ENCODE measurements around the gene IL26. TPM values are rescaled to one million over a fixed set of nuclear protein-coding genes. Genes with fewer than 3 reads are reported as not detected.
A peak's percentile ranks its signal among the peaks of the same experiment; 100 is the strongest.
"Not testable (repeated sequence)": the region's sequence is repeated elsewhere in the genome, so short reads cannot be mapped to it uniquely, and the experiment has no call there.

IL26 gene
- polyA plus RNA-seq, 4 donors = 0.12 TPM; not detected in 3

- WGBS, 3 donors = 2 to 4% (median 3%) methylated on average over 12 of the region's 12 CpGs
- Histone ChIP-seq H3K27ac (ENCODE audit: low read depth in 1 of 3, low read length in 2 of 3) (no peak overlapping the region), H3K4me1 (ENCODE audit: control insufficient read depth in 3 of 3, insufficient read depth in 2 of 3, low read depth in 1 of 3, low read length in 2 of 3) (no peaks in the 10 kb centered on the region), H3K36me3 (ENCODE audit: control insufficient read depth in 3 of 3, insufficient read depth in 2 of 3, low read depth in 1 of 3, low read length in 3 of 3) (no peaks in the 10 kb centered on the region), H3K27me3 (ENCODE audit: control insufficient read depth in 3 of 3, insufficient read depth in 3 of 3, low read length in 3 of 3) (no peaks in the 10 kb centered on the region), H3K9me3 (ENCODE audit: control insufficient read depth in 2 of 2, insufficient read depth in 1 of 2, low read depth in 1 of 2, low read length in 1 of 2) (no peaks in the 10 kb centered on the region), H3K4me3 (ENCODE audit: low read depth in 1 of 3, low read length in 3 of 3) (no peak overlapping the region)
- DNase-seq (peak; percentile 79 to 85), FAIRE-seq (no peak)
Measured at GRCh38 chr12:68223067-68223747, 2.4 kb downstream of the IL26 start.

- DNase-seq (no peak), FAIRE-seq (no peak)
- Histone ChIP-seq H3K4me1 (ENCODE audit: control insufficient read depth in 3 of 3, insufficient read depth in 2 of 3, low read depth in 1 of 3, low read length in 2 of 3) (no peaks in the 10 kb centered on the region), H3K27me3 (ENCODE audit: control insufficient read depth in 3 of 3, insufficient read depth in 3 of 3, low read length in 3 of 3) (no peaks in the 10 kb centered on the region), H3K4me3 (ENCODE audit: low read depth in 1 of 3, low read length in 3 of 3) (peak overlapping the region in 1 of 3 donors; percentile 5), H3K27ac (ENCODE audit: low read depth in 1 of 3, low read length in 2 of 3) (no peak overlapping the region), H3K36me3 (ENCODE audit: control insufficient read depth in 3 of 3, insufficient read depth in 2 of 3, low read depth in 1 of 3, low read length in 3 of 3) (no peaks in the 10 kb centered on the region), H3K9me3 (ENCODE audit: control insufficient read depth in 2 of 2, insufficient read depth in 1 of 2, low read depth in 1 of 2, low read length in 1 of 2) (no peaks in the 10 kb centered on the region)
- WGBS, 3 donors = 50 to 69% (median 66%) methylated on average over 6 of the region's 6 CpGs
Measured at GRCh38 chr12:68222326-68222725, 3.3 kb downstream of the IL26 start.

- H3K27ac ChIP-seq (ENCODE audit: low read depth in 1 of 3, low read length in 2 of 3) = no peak overlapping the region
- no peaks in the 10 kb centered on the region for H3K36me3 ChIP-seq (ENCODE audit: control insufficient read depth in 3 of 3, insufficient read depth in 2 of 3, low read depth in 1 of 3, low read length in 3 of 3)
- no peaks in the 10 kb centered on the region for H3K27me3 ChIP-seq (ENCODE audit: control insufficient read depth in 3 of 3, insufficient read depth in 3 of 3, low read length in 3 of 3)
- FAIRE-seq (no peak), DNase-seq (no peak)
- no peaks in the 10 kb centered on the region for H3K9me3 ChIP-seq (ENCODE audit: control insufficient read depth in 2 of 2, insufficient read depth in 1 of 2, low read depth in 1 of 2, low read length in 1 of 2)
- H3K4me1 ChIP-seq (ENCODE audit: control insufficient read depth in 3 of 3, insufficient read depth in 2 of 3, low read depth in 1 of 3, low read length in 2 of 3) = no peaks in the 10 kb centered on the region
- H3K4me3 ChIP-seq (ENCODE audit: low read depth in 1 of 3, low read length in 3 of 3) = no peak overlapping the region
- 67 to 79% (median 68%) methylated on average over 1 of the region's 1 CpG for WGBS, 3 donors
Measured at GRCh38 chr12:68221497-68221896, 4.1 kb downstream of the IL26 start.

- H3K4me3 ChIP-seq (ENCODE audit: low read depth in 1 of 3, low read length in 3 of 3) = no peak overlapping the region
- no peak for FAIRE-seq
- H3K27ac ChIP-seq (ENCODE audit: low read depth in 1 of 3, low read length in 2 of 3) = no peak overlapping the region
- no peaks in the 10 kb centered on the region for H3K27me3 ChIP-seq (ENCODE audit: control insufficient read depth in 3 of 3, insufficient read depth in 3 of 3, low read length in 3 of 3)
- no peaks in the 10 kb centered on the region for H3K9me3 ChIP-seq (ENCODE audit: control insufficient read depth in 2 of 2, insufficient read depth in 1 of 2, low read depth in 1 of 2, low read length in 1 of 2)
- WGBS, 3 donors = 83 to 89% (median 85%) methylated on average over 2 of the region's 2 CpGs
- no peaks in the 10 kb centered on the region for H3K36me3 ChIP-seq (ENCODE audit: control insufficient read depth in 3 of 3, insufficient read depth in 2 of 3, low read depth in 1 of 3, low read length in 3 of 3)
- no peaks in the 10 kb centered on the region for H3K4me1 ChIP-seq (ENCODE audit: control insufficient read depth in 3 of 3, insufficient read depth in 2 of 3, low read depth in 1 of 3, low read length in 2 of 3)
- no peak for DNase-seq
Measured at GRCh38 chr12:68210875-68211274, 14.7 kb downstream of the IL26 start.

- not testable (repeated sequence) for H3K27ac ChIP-seq (ENCODE audit: low read depth in 1 of 3, low read length in 2 of 3); H3K9me3 ChIP-seq (ENCODE audit: control insufficient read depth in 2 of 2, insufficient read depth in 1 of 2, low read depth in 1 of 2, low read length in 1 of 2); H3K27me3 ChIP-seq (ENCODE audit: control insufficient read depth in 3 of 3, insufficient read depth in 3 of 3, low read length in 3 of 3); FAIRE-seq; H3K4me1 ChIP-seq (ENCODE audit: control insufficient read depth in 3 of 3, insufficient read depth in 2 of 3, low read depth in 1 of 3, low read length in 2 of 3); H3K36me3 ChIP-seq (ENCODE audit: control insufficient read depth in 3 of 3, insufficient read depth in 2 of 3, low read depth in 1 of 3, low read length in 3 of 3); H3K4me3 ChIP-seq (ENCODE audit: low read depth in 1 of 3, low read length in 3 of 3); DNase-seq
- 50 to 58% (median 56%) methylated on average over 12 of the region's 12 CpGs for WGBS, 3 donors
Measured at GRCh38 chr12:68209048-68209728, 16.4 kb downstream of the IL26 start.

- Histone ChIP-seq H3K4me3 (ENCODE audit: low read depth in 1 of 3, low read length in 3 of 3) (no peak overlapping the region), H3K9me3 (ENCODE audit: control insufficient read depth in 2 of 2, insufficient read depth in 1 of 2, low read depth in 1 of 2, low read length in 1 of 2) (no peaks in the 10 kb centered on the region), H3K36me3 (ENCODE audit: control insufficient read depth in 3 of 3, insufficient read depth in 2 of 3, low read depth in 1 of 3, low read length in 3 of 3) (no peaks in the 10 kb centered on the region), H3K4me1 (ENCODE audit: control insufficient read depth in 3 of 3, insufficient read depth in 2 of 3, low read depth in 1 of 3, low read length in 2 of 3) (no peaks in the 10 kb centered on the region), H3K27ac (ENCODE audit: low read depth in 1 of 3, low read length in 2 of 3) (no peak overlapping the region), H3K27me3 (ENCODE audit: control insufficient read depth in 3 of 3, insufficient read depth in 3 of 3, low read length in 3 of 3) (no peaks in the 10 kb centered on the region)
- DNase-seq = no peak
- no peak for FAIRE-seq
Measured at GRCh38 chr12:68207276-68207675, 18.3 kb downstream of the IL26 start.

GRCh38 chr12:68206446-68206845, 19.2 kb downstream of the IL26 start:
- Histone ChIP-seq H3K4me1 (ENCODE audit: control insufficient read depth in 3 of 3, insufficient read depth in 2 of 3, low read depth in 1 of 3, low read length in 2 of 3) (no peaks in the 10 kb centered on the region), H3K36me3 (ENCODE audit: control insufficient read depth in 3 of 3, insufficient read depth in 2 of 3, low read depth in 1 of 3, low read length in 3 of 3) (no peaks in the 10 kb centered on the region), H3K27me3 (ENCODE audit: control insufficient read depth in 3 of 3, insufficient read depth in 3 of 3, low read length in 3 of 3) (no peaks in the 10 kb centered on the region), H3K27ac (ENCODE audit: low read depth in 1 of 3, low read length in 2 of 3) (no peak overlapping the region), H3K9me3 (ENCODE audit: control insufficient read depth in 2 of 2, insufficient read depth in 1 of 2, low read depth in 1 of 2, low read length in 1 of 2) (no peaks in the 10 kb centered on the region), H3K4me3 (ENCODE audit: low read depth in 1 of 3, low read length in 3 of 3) (no peak overlapping the region)
- DNase-seq (no peak), FAIRE-seq (no peak)
- 5 to 20% (median 13%) methylated on average over 1 of the region's 1 CpG for WGBS, 3 donors

- Histone ChIP-seq H3K4me3 (ENCODE audit: low read depth in 1 of 3, low read length in 3 of 3) (no peak overlapping the region), H3K9me3 (ENCODE audit: control insufficient read depth in 2 of 2, insufficient read depth in 1 of 2, low read depth in 1 of 2, low read length in 1 of 2) (no peaks in the 10 kb centered on the region), H3K4me1 (ENCODE audit: control insufficient read depth in 3 of 3, insufficient read depth in 2 of 3, low read depth in 1 of 3, low read length in 2 of 3) (no peaks in the 10 kb centered on the region), H3K27me3 (ENCODE audit: control insufficient read depth in 3 of 3, insufficient read depth in 3 of 3, low read length in 3 of 3) (no peaks in the 10 kb centered on the region), H3K36me3 (ENCODE audit: control insufficient read depth in 3 of 3, insufficient read depth in 2 of 3, low read depth in 1 of 3, low read length in 3 of 3) (no peaks in the 10 kb centered on the region), H3K27ac (ENCODE audit: low read depth in 1 of 3, low read length in 2 of 3) (no peak overlapping the region)
- WGBS, 3 donors = 13 to 34% (median 22%) methylated on average over 5 of the region's 5 CpGs
- peak in 1 of 2 donors; percentile 4 for DNase-seq
- FAIRE-seq = no peak
Measured at GRCh38 chr12:68203460-68203875, 22.1 kb downstream of the IL26 start.

- FAIRE-seq (no peak), DNase-seq (no peak)
- no peak overlapping the region for H3K4me3 ChIP-seq (ENCODE audit: low read depth in 1 of 3, low read length in 3 of 3)
- WGBS, 3 donors = 63 to 64% (median 64%) methylated on average over 2 of the region's 2 CpGs
- no peaks in the 10 kb centered on the region for H3K4me1 ChIP-seq (ENCODE audit: control insufficient read depth in 3 of 3, insufficient read depth in 2 of 3, low read depth in 1 of 3, low read length in 2 of 3)
- no peaks in the 10 kb centered on the region for H3K27me3 ChIP-seq (ENCODE audit: control insufficient read depth in 3 of 3, insufficient read depth in 3 of 3, low read length in 3 of 3)
- no peaks in the 10 kb centered on the region for H3K36me3 ChIP-seq (ENCODE audit: control insufficient read depth in 3 of 3, insufficient read depth in 2 of 3, low read depth in 1 of 3, low read length in 3 of 3)
- no peaks in the 10 kb centered on the region for H3K9me3 ChIP-seq (ENCODE audit: control insufficient read depth in 2 of 2, insufficient read depth in 1 of 2, low read depth in 1 of 2, low read length in 1 of 2)
- no peak overlapping the region for H3K27ac ChIP-seq (ENCODE audit: low read depth in 1 of 3, low read length in 2 of 3)
Measured at GRCh38 chr12:68200854-68201253, 24.8 kb downstream of the IL26 start.
